ENCODE results near the gene RAB39A.
"Not testable (repeated sequence)": the region's sequence is repeated elsewhere in the genome, so short reads cannot be mapped to it uniquely, and the experiment has no call there.

Gene RAB39A

DNA sequence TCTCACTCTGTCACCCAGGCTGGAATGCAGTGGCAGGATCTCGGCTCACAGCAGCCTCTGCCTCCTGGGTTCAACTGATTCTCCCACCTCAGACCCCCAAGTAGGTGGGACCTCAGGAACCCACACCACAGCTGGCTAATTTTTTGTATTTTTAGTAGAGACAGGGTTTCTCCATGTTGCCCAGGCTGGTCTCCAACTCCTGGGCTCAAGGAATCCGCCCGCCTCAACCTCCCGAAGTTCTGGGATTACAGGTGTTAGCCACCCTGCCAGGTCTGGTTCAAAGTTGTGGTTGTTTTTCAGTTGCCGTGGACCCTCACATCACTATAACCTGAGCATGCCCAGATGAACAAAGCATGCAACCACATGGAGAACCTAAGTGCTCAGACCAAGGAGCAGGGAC lies 13.0 kb upstream of the RAB39A start:
- TF ChIP-seq, protein P1, sequence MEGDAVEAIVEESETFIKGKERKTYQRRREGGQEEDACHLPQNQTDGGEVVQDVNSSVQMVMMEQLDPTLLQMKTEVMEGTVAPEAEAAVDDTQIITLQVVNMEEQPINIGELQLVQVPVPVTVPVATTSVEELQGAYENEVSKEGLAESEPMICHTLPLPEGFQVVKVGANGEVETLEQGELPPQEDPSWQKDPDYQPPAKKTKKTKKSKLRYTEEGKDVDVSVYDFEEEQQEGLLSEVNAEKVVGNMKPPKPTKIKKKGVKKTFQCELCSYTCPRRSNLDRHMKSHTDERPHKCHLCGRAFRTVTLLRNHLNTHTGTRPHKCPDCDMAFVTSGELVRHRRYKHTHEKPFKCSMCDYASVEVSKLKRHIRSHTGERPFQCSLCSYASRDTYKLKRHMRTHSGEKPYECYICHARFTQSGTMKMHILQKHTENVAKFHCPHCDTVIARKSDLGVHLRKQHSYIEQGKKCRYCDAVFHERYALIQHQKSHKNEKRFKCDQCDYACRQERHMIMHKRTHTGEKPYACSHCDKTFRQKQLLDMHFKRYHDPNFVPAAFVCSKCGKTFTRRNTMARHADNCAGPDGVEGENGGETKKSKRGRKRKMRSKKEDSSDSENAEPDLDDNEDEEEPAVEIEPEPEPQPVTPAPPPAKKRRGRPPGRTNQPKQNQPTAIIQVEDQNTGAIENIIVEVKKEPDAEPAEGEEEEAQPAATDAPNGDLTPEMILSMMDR (IDR thresholded peaks at IDR 0.05; ENCODE audit: insufficient read depth, low read length, poor library complexity, severe bottlenecking) = no peak
- Histone ChIP-seq H3K4me3 (replicated peaks; ENCODE audit: low read depth, low read length) (no peak overlapping the region), H3K36me3 (ENCODE audit: control insufficient read depth, insufficient read depth, low read length) (no peaks in the 10 kb centered on the region), H3K27me3 (replicated peaks; ENCODE audit: control insufficient read depth, insufficient read depth, low read length) (no peaks in the 10 kb centered on the region)
- no peak for DNase-seq (ENCODE audit: extremely low read depth, insufficient read length)

DNA sequence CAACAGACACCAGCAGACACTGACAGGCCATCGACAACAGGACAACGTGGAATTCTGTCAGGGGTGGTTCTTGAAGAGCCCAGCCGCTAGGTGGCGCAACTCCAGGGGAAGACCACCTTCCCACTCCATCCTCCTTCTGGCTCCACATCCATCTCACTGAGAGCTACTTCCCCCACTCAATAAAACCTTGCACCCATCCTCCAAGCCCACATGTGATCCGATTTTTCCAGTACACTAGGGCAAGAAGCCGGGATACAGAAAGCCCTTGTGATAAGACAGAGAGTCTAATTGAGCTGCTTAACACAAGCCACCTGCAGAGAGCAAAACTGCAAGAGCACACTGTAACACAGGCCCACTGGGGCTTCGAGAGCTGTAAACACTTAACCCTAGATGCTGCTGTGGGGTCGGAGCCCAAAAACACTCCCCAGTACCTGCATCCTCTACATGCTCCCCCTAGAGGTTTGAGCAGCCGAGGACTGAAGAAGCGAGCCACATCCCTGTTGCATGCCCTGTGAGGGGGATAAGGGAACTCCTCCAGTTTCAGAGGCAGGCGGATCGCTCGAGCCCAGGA lies 11.5 kb upstream of the RAB39A start:
- no peak for DNase-seq (ENCODE audit: extremely low read depth, insufficient read length)
- H3K27me3 ChIP-seq (replicated peaks; ENCODE audit: control insufficient read depth, insufficient read depth, low read length) = no peaks in the 10 kb centered on the region
- H3K36me3 ChIP-seq (ENCODE audit: control insufficient read depth, insufficient read depth, low read length) = no peaks in the 10 kb centered on the region
- TF ChIP-seq, protein P1 (IDR thresholded peaks at IDR 0.05; ENCODE audit: insufficient read depth, low read length, poor library complexity, severe bottlenecking) = peak; percentile 78
- H3K4me3 ChIP-seq (replicated peaks; ENCODE audit: low read depth, low read length) = no peak overlapping the region

DNA sequence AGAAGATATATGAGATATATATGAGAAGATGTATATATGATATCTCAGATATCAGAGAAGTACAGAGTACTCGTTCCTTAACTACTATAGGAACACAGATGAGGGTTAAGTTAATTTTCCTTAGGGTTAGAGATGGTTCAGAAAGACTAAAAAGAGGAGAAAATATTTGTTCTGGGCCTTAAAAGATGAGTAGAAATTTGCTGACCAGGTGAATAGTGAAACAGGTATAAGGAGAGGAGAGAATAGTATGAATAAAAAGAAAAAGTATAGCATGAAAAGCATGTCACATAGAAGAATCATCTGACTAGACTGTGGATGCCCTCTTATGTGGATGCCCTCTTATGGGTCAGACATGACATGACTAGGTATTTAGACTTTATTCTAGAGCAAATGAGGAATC lies 6.3 kb upstream of the RAB39A start:
- H3K27me3 ChIP-seq (replicated peaks; ENCODE audit: control insufficient read depth, insufficient read depth, low read length) = no peaks in the 10 kb centered on the region

DNA sequence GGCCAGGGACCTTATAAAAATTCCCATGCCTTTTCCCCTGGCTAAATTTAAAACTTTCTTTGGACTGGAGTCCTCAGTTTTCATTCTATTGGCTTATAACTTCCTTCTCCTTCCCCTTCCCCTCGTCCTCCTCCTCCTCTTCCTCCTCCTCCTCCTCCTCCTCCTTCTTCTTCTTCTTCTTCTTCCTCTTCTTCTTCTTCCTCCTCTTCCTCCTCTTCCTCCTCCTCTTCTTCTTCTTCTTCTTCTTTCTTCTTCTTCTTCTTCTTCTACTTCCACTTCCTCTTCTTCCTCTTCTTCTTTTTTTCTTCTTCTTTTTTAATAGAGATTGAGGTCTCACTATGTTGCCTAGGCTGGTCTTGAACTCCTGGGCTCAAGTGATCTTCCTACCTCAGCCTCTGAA lies 4.7 kb upstream of the RAB39A start:
- H3K27me3 ChIP-seq (replicated peaks; ENCODE audit: control insufficient read depth, insufficient read depth, low read length); H3K36me3 ChIP-seq (ENCODE audit: control insufficient read depth, insufficient read depth, low read length); DNase-seq (ENCODE audit: extremely low read depth, insufficient read length); H3K4me3 ChIP-seq (replicated peaks; ENCODE audit: low read depth, low read length): not testable (repeated sequence)

More for the DNA sequence above, 6.3 kb upstream of the RAB39A start:
- TF ChIP-seq, protein P1 (IDR thresholded peaks at IDR 0.05; ENCODE audit: insufficient read depth, low read length, poor library complexity, severe bottlenecking) = no peak
- Histone ChIP-seq H3K36me3 (ENCODE audit: control insufficient read depth, insufficient read depth, low read length) (no peaks in the 10 kb centered on the region), H3K4me3 (replicated peaks; ENCODE audit: low read depth, low read length) (no peak overlapping the region)
- DNase-seq (ENCODE audit: extremely low read depth, insufficient read length) = no peak

DNA sequence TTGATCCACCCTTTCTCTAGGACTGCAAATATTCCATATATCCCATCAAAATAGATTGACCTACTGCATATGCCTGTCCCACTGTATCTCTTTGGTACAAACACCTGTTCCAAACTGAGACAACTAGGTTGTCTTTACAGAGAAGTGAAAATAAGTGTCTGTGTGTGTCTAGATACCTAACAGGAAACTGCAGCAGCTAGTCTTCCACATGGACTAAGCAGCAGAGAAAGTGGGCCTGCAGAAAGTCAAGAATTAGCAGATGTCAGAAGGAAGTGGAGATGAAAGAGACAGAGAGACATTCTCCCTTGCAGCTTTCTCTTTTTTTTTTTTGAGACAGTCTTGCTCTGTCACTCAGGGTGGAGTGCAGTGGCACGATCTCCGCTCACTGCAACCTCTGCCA lies 3.9 kb upstream of the RAB39A start:
- DNase-seq (ENCODE audit: extremely low read depth, insufficient read length) = no peak
- H3K27me3 ChIP-seq (replicated peaks; ENCODE audit: control insufficient read depth, insufficient read depth, low read length) = no peaks in the 10 kb centered on the region

DNA sequence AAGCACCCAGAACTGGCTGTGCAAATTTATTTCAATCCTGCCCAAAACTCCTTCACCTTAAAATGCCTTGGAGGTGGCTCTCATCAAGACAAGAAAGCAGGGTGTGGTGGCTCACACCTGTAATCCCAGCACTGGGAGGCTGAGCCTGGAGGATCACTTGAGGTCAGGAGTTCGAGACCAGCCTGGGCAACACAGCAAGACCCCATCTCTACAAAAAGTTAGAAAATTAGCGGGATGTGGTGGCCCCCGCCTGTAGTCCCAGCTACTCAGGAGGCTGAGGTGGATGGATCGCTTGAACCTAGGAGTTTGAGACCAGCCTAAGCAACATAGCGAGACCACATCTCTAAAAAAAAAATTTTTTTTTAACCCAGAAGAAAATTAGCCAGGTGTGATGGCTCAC lies 689 bp upstream of the RAB39A start:
- Histone ChIP-seq H3K4me3 (replicated peaks; ENCODE audit: low read depth, low read length) (peak overlapping the region; percentile 57), H3K36me3 (ENCODE audit: control insufficient read depth, insufficient read depth, low read length) (no peaks in the 10 kb centered on the region), H3K27me3 (replicated peaks; ENCODE audit: control insufficient read depth, insufficient read depth, low read length) (no peaks in the 10 kb centered on the region)
- no peak for DNase-seq (ENCODE audit: extremely low read depth, insufficient read length)
- TF ChIP-seq, protein P1 (IDR thresholded peaks at IDR 0.05; ENCODE audit: insufficient read depth, low read length, poor library complexity, severe bottlenecking) = no peak

More for the DNA sequence above, 3.9 kb upstream of the RAB39A start:
- TF ChIP-seq, protein P1 (IDR thresholded peaks at IDR 0.05; ENCODE audit: insufficient read depth, low read length, poor library complexity, severe bottlenecking) = no peak
- H3K4me3 ChIP-seq (replicated peaks; ENCODE audit: low read depth, low read length) = no peak overlapping the region
- no peaks in the 10 kb centered on the region for H3K36me3 ChIP-seq (ENCODE audit: control insufficient read depth, insufficient read depth, low read length)

Measured in GM06990 (cell line).